SK-N-SH (cell line): ENCODE results near the gene MYO1E.

Experiments used
- CHD2 ChIP-seq: fragments of 150-350 bp; IDR thresholded peaks from 2 replicates; pipeline ENCODE4 v1.6.1; 2018; ENCODE audit warnings: low read length; ENCODE audit not compliant: partially characterized antibody
- ELF1 ChIP-seq: IDR thresholded peaks from 2 replicates; pipeline ENCODE4 v1.4.0; 2012
- EP300 ChIP-seq, 2 experiments: IDR thresholded peaks; 2 replicates each; pipeline versions ENCODE4 v1.4.0 to v1.6.1; 2012; ENCODE audit warnings: borderline replicate concordance in 1 of 2, low read depth in 1 of 2, low read length in 1 of 2
- EZH2phosphoT487 ChIP-seq: fragments of 200-600 bp; sonication (generic); IDR thresholded peaks from 2 replicates; pipeline ENCODE4 v1.6.1; 2017; ENCODE audit warnings: low read depth, mixed run types, mild to moderate bottlenecking, antibody characterized with exemption, moderate library complexity, borderline replicate concordance
- MEF2A ChIP-seq: IDR thresholded peaks from 2 replicates; pipeline ENCODE4 v1.4.0; 2012; ENCODE audit warnings: low read depth, borderline replicate concordance
- NRF1 ChIP-seq: IDR thresholded peaks from 2 replicates; pipeline ENCODE4 v1.6.1; 2012; ENCODE audit warnings: low read depth, mild to moderate bottlenecking, low read length
- PBX3 ChIP-seq: IDR thresholded peaks from 2 replicates; pipeline ENCODE4; 2012
- POLR2AphosphoS5 ChIP-seq: IDR thresholded peaks from 2 replicates; pipeline ENCODE4 v1.6.1; 2012; ENCODE audit warnings: low read depth, low read length
- REST ChIP-seq: IDR thresholded peaks from 2 replicates; pipeline ENCODE4 v1.6.1; 2012; ENCODE audit warnings: mild to moderate bottlenecking, low read depth, low read length, moderate library complexity
- USF2 ChIP-seq: fragments of 150-350 bp; IDR thresholded peaks from 2 replicates; pipeline ENCODE4 v1.6.1; 2017; ENCODE audit warnings: antibody characterized with exemption, low read length, low read depth, borderline replicate concordance
- TF ChIP-seq, protein P1 (sequence below): IDR thresholded peaks from 2 replicates; pipeline ENCODE4 v1.4.0; 2012; ENCODE audit warnings: low read depth
- TF ChIP-seq, protein P2 (sequence below): fragments of 200-600 bp; sonication (generic); IDR thresholded peaks from 2 replicates; pipeline ENCODE4 v1.6.1; 2017; ENCODE audit warnings: antibody characterized with exemption, mild to moderate bottlenecking, moderate library complexity

GRCh38 chr15:59366333-59367021 is 6.2 kb downstream of the MYO1E start:
- TF ChIP-seq, protein P1, sequence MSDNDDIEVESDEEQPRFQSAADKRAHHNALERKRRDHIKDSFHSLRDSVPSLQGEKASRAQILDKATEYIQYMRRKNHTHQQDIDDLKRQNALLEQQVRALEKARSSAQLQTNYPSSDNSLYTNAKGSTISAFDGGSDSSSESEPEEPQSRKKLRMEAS: no peak
- no peak for TF ChIP-seq ELF1
- TF ChIP-seq, protein P2, sequence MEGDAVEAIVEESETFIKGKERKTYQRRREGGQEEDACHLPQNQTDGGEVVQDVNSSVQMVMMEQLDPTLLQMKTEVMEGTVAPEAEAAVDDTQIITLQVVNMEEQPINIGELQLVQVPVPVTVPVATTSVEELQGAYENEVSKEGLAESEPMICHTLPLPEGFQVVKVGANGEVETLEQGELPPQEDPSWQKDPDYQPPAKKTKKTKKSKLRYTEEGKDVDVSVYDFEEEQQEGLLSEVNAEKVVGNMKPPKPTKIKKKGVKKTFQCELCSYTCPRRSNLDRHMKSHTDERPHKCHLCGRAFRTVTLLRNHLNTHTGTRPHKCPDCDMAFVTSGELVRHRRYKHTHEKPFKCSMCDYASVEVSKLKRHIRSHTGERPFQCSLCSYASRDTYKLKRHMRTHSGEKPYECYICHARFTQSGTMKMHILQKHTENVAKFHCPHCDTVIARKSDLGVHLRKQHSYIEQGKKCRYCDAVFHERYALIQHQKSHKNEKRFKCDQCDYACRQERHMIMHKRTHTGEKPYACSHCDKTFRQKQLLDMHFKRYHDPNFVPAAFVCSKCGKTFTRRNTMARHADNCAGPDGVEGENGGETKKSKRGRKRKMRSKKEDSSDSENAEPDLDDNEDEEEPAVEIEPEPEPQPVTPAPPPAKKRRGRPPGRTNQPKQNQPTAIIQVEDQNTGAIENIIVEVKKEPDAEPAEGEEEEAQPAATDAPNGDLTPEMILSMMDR: no peak
- no peak for TF ChIP-seq USF2
- TF ChIP-seq MEF2A: no peak
- TF ChIP-seq CHD2: no peak
- no peak for TF ChIP-seq REST
- TF ChIP-seq EZH2phosphoT487: no peak
- no peak for TF ChIP-seq NRF1
- TF ChIP-seq EP300 (IDR thresholded peaks at IDR 0.05; ENCODE audit: borderline replicate concordance in 1 of 2, low read depth in 1 of 2, low read length in 1 of 2): no peak
- TF ChIP-seq POLR2AphosphoS5: no peak
- no peak for TF ChIP-seq PBX3
